ENCODE data around the gene SCAMP1. TPM values are rescaled to one million over a fixed set of nuclear protein-coding genes. Genes with fewer than 3 reads are reported as not detected.

SCAMP1 gene
- polyA plus RNA-seq, 1 donor from 2014 or later, result 180 TPM

- Histone ChIP-seq H3K9ac (ENCODE audit: low read length) (no peak overlapping the region), H3F3A (ENCODE audit: insufficient read depth, low read length, poor library complexity, severe bottlenecking) (no peaks in the 10 kb centered on the region), H2AFZ (ENCODE audit: low read depth, low read length) (no peak overlapping the region), H4K20me1 (ENCODE audit: insufficient read depth) (no peaks in the 10 kb centered on the region), H3K27ac (ENCODE audit: low read length) (no peak overlapping the region), H3K4me3 (ENCODE audit: low read length) (no peak overlapping the region), H3K9me3 (ENCODE audit: low read length) (no peaks in the 10 kb centered on the region), H3K4me2 (ENCODE audit: low read length) (no peak overlapping the region), H3K79me2 (replicated peaks; ENCODE audit: insufficient read depth, low read length) (peaks cover 2% of the 10 kb centered on the region), H3K36me3 (ENCODE audit: insufficient read depth, low read length) (no peaks in the 10 kb centered on the region), H3K9me2 (ENCODE audit: insufficient read depth, low read length) (no peaks in the 10 kb centered on the region), H3K27me3 (ENCODE audit: insufficient read depth, low read depth, low read length) (no peaks in the 10 kb centered on the region)
- no peak for TF ChIP-seq POLR2AphosphoS5 (IDR thresholded peaks at IDR 0.05)
- no peak for TF ChIP-seq MXI1 (conservative IDR thresholded peaks at IDR 0.05; ENCODE audit: poor library complexity, severe bottlenecking)
Observed at GRCh38 chr5:78429332-78429980, 69.0 kb downstream of the SCAMP1 start.

DNA sequence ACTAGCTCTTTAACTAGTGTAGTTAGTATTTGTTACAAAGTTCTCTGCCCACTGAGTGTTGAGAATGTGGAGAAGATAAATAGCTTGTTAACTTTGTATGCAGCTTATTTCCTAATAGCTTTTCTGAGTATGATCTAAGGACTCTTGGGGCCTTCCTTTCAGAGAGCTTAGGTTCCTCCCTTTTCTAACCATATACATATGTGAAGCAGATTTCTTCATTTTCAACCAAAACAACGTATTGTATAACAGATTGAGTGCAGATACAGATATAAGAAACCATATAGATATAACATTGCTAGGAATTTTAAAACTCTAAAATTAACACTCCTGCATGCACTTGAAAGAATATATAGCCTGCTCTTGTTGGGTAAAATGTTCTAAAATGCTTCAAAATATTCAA is 70.4 kb downstream of the SCAMP1 start:
- Histone ChIP-seq H3K9ac (ENCODE audit: low read length) (no peak overlapping the region), H4K20me1 (ENCODE audit: insufficient read depth) (no peaks in the 10 kb centered on the region), H3K4me2 (ENCODE audit: low read length) (no peak overlapping the region), H2AFZ (ENCODE audit: low read depth, low read length) (no peak overlapping the region), H3K36me3 (ENCODE audit: insufficient read depth, low read length) (no peaks in the 10 kb centered on the region), H3F3A (ENCODE audit: insufficient read depth, low read length, poor library complexity, severe bottlenecking) (no peaks in the 10 kb centered on the region), H3K4me3 (ENCODE audit: low read length) (no peak overlapping the region), H3K27ac (ENCODE audit: low read length) (no peak overlapping the region), H3K79me2 (replicated peaks; ENCODE audit: insufficient read depth, low read length) (peaks cover 2% of the 10 kb centered on the region), H3K9me2 (ENCODE audit: insufficient read depth, low read length) (no peaks in the 10 kb centered on the region), H3K27me3 (ENCODE audit: insufficient read depth, low read depth, low read length) (no peaks in the 10 kb centered on the region), H3K9me3 (ENCODE audit: low read length) (no peaks in the 10 kb centered on the region)
- TF ChIP-seq EZH2 (IDR thresholded peaks at IDR 0.05; ENCODE audit: borderline replicate concordance, insufficient read depth, low read length, poor library complexity, severe bottlenecking) (no peak), REST (IDR thresholded peaks at IDR 0.05; ENCODE audit: borderline replicate concordance) (no peak)

- TF ChIP-seq RAD21 (conservative IDR thresholded peaks at IDR 0.05) (no peak), EP300 (conservative IDR thresholded peaks at IDR 0.05; ENCODE audit: poor library complexity, severe bottlenecking) (no peak), SMC3 (conservative IDR thresholded peaks at IDR 0.05; ENCODE audit: poor library complexity) (no peak), POLR2AphosphoS5 (IDR thresholded peaks at IDR 0.05) (no peak), REST (IDR thresholded peaks at IDR 0.05; ENCODE audit: borderline replicate concordance) (no peak)
- Histone ChIP-seq H3F3A (ENCODE audit: insufficient read depth, low read length, poor library complexity, severe bottlenecking) (no peaks in the 10 kb centered on the region), H2AFZ (ENCODE audit: low read depth, low read length) (no peak overlapping the region), H3K27ac (ENCODE audit: low read length) (no peak overlapping the region), H3K4me2 (ENCODE audit: low read length) (no peak overlapping the region), H3K4me3 (ENCODE audit: low read length) (no peak overlapping the region), H4K20me1 (ENCODE audit: insufficient read depth) (no peaks in the 10 kb centered on the region), H3K9me3 (ENCODE audit: low read length) (no peaks in the 10 kb centered on the region), H3K9me2 (ENCODE audit: insufficient read depth, low read length) (no peaks in the 10 kb centered on the region), H3K79me2 (replicated peaks; ENCODE audit: insufficient read depth, low read length) (peaks cover 2% of the 10 kb centered on the region), H3K27me3 (ENCODE audit: insufficient read depth, low read depth, low read length) (no peaks in the 10 kb centered on the region), H3K9ac (ENCODE audit: low read length) (no peak overlapping the region), H3K36me3 (ENCODE audit: insufficient read depth, low read length) (no peaks in the 10 kb centered on the region)
Observed at GRCh38 chr5:78433972-78434371, 73.6 kb downstream of the SCAMP1 start.

Measured in neural cell (in vitro differentiated cells).